ENCODE measurements around the gene C1QL1.

C1QL1 gene

DNA sequence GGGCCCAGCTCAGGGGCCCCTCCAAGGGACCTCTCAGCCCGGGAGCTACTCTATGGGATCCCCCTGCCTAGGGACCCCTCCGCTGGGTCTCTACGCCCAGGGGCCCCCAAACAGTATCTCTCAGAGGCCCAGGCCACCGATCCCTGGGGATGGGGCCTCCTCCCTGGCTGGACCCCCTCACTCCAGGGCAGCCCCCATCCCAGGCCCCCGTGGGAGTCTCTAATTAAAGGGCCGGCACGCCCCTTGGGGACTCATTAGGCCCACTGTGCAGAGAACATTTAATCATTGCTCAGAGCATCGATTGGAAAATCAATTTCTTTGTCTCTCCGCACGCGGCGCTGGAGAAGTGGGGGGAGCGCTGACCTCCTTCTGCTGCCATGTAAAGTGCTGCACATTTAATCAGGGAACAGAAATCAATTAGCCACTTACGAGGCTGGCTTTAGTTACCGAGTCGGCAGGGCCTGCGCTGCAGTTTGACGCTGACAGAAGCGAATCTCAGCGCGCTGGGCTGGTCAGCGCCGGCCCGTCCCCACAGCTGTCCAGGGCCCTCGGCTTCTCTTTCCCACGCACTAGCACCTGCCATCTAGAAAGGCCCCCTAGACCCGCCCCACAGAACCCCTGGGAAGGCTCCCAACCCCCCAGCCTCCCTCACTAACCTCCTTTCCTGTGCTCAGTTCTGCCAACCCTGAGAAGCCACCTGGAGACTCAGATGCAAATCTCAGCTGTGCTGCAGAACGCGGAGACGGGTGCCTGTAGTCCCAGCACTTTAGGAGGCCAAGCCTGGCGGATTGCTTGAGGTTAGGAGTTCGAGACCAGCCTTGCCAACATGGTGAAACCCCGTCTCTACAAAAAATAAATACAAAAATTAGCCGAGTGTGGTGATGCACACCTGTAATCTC is 20.2 kb upstream of the C1QL1 start:
- no peak for FAIRE-seq

DNA sequence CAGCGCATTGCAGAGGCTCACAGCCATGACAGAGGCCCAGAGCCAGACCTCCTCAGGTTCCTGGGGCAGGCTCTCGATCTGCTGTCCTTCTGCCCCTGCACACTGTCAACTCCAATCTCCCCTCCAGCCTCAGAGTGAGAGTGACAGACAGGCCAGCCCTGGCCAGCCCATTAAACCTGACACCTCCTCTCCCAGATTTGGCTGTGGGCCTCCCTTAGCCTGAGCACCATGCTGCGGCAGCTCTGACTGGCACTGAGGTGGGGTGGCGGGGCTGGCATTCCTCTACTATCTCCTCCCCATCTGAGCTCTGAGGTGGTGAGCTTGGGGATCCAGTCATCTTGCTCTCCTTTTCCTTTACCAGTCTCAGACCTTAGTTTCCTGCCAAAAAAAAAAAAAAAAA is 15.5 kb upstream of the C1QL1 start:
- FAIRE-seq, result no peak

DNA sequence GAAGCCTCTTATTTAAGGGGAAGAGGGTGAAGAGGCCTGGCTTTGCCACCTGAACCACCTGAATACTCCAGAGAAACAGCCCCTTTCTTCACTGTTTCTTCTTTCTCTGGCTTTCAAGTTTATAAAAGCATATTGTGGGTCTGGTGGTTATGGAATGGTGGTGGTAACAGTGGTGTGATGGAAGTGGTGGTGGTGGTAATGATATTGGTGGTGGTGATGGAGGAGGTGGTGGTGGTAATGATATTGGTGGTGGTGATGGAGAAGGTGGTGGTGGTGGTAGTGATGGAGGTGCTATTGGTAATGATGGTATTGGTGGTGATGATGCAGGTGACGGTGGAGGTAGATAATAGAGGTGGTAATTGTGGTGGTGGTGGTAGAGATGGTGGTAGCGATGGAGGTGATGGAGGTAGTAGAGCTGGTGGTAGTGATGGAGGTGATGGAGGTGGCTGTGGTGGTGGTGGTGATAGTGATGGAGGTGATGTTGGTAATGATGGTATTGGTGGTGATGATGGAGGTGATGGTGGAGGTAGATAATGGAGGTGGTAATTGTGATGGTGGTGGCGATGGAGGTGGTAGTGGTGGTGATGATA is 14.1 kb upstream of the C1QL1 start:
- FAIRE-seq, result no peak

DNA sequence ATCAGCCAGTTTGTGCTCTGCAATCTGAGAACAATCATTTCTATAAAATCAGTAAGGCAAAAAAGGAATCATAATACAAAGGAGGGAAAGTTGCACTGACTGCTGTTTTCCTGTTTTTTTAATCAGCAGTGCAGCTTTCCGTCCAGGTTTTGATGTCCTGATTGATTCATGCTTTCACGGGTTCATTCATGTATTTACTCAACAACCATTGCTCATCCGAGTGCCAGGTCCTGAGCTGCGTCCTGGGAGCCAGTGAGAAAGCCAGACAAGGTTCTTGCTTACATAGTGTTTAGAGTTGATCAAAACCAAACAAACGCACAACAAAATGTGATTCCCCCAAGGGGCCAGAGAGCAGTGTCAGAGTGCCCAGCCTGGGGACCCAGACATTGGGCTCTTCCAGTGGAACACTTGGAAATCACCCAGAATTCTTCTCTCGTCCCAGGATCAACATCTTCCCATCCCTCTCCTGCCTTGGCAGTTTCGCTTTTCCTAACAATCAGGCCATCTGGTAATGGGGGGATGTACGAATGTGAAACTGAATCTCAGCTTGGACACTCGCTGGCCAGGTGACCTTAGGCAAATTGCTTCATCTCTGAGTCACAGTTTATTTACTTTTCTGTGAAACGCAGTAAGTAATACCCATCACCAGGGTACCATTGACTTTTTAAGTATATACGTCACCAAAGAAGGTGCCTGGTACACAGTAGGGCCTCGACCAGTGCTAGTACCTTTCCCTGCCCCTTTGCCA is 13.3 kb upstream of the C1QL1 start:
- FAIRE-seq, result no peak

DNA sequence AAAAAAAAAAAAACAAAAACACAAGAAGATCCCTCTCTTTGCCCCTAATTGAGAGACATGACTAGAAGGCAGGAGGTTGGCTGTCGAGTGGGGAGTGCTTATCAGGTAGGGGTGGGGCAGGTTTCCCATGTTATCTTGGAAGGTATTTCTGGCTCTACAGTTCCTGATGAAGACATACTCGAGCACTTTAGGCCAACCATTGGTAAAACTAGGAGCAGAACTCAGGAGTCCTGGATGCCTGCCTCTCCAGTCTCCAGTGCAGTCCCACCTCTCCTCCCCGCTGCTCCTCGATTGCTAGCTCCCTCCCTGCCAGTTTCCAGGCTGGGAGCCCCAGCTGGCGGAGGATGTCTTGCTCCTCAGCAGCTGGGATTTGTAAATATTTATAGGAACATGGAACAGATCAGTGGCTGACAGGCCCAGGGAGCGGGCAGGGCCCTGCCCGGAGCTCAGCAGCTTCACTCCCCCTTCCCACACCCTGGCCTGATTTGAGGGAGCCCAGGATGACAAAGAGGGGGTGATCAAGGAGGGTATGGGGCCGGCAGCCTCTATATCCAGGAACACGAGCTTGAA is 11.4 kb upstream of the C1QL1 start:
- no peak for FAIRE-seq

DNA sequence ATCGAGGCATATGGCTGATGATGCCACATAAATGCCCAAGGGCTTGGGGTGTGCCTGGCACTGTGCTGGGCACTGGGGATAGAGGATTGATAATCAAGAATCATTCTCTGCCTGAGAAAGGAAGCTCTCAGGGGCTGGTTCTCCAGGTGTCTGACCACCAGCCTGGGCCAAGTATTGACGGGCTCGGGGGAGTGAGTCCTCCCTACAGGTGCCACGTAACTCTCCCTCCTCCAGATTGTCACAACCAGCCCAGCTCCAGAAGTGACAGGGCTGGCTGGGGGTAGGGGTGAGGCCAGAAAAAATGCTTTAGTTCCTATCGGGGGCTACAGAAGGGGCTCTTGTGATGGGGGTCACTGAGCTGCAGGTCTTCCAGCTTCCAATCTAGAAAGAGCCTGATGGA is 10.7 kb upstream of the C1QL1 start:
- FAIRE-seq, result no peak

DNA sequence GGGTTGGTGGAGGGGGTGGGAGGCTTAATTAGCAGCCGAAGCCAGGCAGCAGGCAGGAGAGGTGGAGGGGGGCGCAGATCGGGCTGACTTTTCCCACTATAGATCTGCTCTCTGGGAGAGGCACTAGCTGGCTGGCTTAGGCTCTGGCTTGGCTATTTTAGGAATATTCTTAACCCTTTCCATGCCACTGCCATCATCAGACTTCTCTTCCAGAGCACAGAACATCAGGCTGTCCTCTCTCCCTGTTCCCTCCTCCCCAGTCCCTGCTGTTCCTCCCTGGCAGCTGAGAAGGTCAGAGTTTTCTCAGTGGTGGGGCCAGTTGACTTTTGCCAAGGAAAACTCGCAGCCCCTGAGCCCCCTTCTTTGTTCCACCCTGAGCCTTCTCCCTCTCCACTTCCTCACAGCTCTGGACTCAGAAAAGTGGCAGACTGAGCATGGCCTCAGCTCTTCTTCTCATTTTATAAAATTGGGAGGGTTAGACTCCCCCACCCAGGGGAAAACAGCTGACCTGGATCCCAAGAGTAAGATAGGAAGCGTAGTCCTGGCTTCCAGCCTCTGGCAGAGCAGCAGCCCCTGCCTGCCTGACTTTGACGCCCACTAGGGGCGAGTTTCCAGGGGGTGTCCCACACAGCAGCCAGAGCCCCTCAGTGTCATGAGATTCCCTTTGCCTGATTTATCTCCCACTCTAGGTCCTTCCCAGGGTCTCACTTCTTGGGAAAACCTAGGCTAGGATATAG is 9.9 kb upstream of the C1QL1 start:
- no peak for FAIRE-seq

DNA sequence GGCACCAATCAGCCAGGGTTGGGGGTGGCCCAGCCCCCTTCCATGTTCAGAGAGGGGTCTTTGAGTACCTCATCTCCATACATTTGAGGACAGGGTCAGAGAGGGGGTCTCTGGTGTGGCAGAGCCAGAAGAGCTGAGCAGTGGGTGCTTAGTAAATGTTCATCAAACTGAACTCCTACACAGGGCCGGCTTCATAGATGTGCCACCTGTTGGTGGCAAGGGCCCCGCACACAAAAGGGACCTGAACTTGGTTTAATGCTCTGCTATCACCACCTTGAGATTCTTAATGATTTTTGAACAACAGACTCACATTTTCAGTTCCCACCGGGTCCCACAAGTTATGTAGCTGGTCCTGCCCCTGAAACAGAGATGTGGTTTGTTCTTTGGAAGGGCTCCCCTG is 9.0 kb upstream of the C1QL1 start:
- no peak for FAIRE-seq

DNA sequence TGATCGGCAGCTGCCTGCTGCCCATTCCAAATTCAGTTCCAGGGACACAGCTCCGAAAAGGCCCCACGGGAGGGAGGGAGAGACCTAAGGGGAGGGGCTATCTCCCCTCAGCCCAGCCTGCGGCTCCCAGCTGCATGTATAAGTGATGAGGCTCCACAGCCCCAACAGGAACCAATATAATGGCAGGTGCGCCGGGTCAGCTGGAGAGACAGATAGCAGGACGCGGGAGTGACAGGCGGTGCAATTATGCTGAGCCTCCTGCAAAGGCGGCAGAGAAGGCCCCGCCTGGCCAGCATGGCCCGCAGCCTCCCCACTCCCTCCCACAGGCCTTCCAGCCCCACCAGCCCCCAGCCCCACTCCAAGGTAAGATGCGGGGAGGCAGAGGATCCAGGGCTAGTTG is 8.1 kb upstream of the C1QL1 start:
- no peak for FAIRE-seq

DNA sequence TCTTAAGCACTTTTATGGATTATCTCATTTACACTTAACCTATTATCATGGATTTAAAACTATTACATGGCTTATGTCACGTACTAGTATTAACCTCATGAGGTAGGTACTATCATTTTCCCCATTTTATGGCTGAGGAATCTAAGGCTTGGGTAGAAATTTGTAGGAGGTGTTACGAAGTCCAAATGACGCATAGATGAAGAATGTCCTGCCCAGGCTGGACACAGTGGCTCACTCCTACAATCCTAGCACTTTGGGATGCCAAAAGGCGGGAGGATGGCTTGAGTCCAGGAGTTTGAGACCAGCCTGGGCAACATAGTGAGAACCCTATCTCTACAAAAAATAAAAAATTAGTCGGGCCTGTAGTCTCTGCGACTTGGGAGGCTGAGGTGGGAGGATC is 4.8 kb upstream of the C1QL1 start:
- no peak for FAIRE-seq

DNA sequence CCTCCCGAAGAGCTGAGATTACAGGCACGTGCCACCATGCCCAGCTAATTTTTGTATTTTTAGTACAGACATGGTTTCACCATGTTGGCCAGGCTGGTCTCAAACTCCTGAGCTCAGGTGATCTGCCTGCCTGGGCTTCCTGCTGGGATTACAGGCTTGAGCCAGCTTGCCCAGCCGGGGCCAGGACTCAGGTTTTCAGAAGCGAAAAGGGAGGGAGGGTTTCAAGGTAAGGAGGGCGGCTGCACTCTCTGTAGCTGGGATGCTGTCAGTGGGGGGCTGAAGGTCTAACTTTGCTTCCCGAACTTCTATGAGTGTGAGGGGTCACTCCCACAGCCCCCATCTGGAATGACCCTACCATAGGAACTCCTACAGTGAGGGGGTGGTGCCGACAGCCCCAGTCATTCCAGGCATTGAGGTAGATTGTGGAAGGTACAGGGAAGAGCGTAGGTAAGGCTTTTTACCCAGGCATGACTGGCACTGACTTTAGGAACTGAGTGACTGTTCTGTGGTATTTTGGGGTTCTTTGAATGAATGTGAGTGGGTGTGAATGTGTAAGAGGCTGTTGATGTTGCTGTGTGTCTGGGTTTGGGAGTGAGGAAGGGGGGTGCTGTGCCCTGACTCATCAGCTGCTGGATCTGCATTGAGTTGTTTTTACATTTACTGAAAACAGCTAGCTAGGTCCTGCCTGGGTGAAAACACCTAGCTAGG is 3.8 kb upstream of the C1QL1 start:
- no peak for FAIRE-seq

DNA sequence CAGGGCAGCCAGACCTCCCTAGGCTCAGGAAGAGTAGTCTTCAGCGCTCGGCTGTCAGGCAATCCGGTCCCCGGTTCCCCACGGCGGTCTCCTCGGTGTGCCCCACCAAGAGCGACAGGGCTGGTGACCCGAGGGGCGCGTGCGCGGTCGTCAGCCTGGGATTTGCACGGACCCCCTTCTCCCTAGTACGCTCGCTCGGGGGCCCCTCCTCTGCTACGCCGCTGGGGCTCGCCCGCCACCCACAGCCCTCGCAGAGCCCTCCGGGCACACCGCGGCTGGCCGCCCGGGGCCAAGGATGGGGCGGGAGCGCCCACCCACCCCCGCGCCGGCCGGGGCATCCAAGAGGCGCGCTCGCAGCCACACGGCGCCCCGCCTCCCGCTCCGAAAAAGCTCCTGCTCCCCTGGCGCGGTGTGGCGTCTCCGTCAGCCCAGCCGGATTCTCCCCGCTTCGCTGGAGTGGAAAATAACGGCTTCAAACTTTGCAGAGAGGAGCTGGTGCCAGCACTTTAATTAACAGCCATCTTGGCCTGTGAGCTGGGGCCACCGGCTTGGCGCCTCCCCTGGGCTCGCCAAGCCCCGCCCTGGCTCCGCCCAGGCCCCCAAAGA is 2.1 kb upstream of the C1QL1 start:
- FAIRE-seq, result no peak

DNA sequence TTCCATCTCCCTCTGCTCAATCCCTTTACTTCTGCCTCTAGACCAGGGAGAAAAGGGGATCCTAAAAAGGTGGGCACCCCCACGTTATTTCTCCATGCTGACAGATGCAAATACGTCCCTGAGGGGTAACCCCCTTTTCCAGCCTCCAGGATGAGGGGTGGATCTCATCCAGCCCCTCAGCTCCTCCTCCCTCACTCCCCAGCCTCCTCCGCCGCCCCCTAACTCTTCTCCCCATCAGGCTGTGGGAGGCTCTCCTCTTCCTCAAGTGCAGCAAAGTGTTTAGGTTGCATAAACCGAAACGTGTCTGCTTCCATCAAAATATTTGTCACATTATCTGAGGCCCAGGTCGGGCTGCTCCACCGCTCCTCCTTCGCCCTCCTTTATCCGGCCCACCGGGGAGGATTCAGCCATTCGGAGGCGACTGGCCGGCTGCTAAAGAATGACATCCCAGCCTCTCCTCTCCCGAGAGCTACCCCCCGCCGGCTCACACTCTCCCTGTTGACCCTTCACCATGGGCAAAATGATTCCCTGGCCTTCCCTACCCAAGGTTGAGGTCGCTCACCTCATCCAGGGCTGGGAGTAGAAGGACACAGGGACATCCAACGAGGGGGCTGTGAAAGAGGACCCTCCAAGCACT is 1.2 kb upstream of the C1QL1 start:
- no peak for FAIRE-seq

DNA sequence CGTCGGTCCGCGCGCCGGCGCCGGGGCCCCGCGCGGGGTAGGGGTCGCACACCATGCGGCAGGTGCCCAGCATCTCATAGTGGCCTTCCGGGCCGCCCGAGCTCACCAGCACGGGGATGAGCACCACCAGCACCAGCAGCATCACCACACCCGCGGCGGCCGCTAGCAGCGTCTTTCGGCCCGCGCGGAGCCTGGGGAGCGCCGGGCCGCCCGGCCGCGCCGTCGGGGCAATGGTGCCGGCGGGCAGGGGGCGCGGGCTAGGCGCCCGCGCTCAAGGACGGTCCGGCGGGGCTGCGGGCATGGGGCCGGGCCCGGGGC is 237 bp downstream of the C1QL1 start:
- no peak for FAIRE-seq

DNA sequence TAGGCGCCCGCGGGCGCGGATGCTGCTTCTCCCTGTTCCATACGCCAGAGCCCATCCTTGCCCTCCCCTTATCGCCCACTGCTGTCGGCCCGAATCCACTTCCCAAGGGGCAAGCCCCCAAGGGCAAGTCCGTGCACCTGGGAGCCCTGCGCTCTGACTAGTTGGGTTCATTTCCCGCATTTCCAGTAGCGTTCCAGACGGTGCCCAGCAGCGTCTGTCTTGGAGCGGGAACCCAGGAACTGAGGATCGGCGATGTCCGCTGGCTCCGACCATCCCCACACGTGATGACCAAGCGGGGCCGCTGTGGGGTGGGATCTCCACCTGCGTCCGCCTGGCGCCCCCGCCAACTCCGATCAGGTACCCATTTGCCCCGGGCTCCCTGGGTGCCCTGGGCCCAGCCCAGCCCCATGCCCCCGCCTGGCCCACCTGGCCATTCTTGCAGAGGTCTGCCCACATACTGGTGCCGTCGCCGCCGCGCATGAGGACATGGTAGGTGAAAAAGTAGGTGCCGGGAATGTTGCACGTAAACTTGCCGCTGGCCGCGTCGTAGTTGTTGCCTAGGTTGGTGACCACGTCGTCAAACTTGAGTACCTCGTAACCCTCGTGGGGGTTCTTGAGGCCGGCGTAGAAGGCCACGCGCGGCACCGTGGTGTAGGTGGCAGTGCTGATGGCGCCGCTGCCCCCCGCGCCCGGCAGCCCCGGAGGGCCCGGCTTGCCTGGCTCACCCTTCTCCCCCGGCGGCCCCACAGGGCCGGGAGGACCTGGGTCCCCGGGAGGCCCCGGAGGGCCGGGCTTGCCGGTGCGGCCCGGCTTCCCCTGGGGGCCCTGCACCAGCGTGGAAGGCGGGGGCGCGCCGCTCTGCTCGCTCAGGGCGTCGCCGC is 837 bp downstream of the C1QL1 start:
- no peak for FAIRE-seq

DNA sequence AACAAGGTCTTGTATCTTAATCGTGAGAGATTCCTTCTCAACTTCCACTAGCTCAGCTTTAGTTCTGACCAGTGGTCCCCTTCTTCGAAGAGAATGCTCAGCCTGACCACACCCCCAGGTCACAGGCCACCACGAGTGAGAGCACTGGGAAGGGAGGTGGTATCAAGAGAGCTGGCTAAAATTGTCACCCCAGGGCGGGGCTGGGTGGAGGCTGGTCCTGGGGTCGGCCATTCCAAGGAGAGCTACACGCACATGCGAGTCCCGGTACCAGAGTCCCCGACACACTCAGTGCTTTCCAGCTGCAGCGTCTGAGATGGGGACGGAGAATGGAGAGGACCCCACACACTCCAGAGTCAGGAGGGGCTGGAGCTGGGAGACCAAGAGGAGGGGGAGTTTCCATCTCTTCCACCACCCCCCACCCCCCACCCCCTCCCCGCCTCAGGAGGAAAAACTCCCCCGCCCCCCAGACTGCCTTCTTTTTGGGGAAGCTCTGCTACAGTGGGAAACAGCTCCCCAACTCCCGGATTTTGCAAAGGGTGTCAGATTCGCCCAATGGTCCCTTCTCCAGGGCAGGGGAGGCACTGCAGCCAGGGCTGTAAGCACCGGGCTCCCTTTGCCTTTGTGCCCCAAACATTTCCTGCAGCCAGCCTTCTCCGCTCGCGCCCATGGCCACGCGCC is 1.6 kb downstream of the C1QL1 start:
- no peak for FAIRE-seq

DNA sequence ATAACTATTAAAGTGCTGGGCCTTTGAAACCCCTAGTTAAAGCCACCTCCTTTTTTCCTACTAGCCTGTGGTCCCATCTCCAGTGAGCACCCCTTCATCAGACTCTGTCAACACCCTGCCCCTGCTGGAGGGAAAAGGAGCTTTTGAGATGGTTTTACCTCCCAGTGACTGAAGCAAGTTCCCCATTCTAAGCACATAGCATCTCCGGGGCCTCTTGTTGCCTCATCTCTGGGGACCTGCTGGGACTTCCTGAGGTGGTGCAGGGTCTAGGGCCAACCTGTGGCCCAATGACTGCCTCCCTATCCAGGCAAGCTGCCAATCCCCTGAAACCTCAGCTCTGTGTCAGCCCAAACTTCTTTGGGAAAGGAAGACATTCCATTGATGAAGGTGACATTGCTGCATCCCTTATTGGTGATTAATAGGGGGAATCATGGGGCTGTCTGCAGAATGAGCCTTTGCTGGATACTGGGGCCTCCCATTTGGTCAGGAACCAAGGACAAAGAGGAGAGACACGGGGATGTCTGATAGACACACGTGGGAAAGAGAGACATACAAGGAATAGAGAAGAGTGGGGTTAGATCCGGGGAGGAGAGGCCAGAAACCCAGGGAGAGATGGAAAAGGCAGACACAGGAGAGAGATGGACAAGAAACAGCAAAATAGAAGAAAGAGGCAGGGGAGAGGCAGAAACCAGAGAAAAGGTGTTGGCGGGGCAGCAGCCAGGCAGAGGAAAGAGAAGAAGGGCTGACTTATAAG is 2.4 kb downstream of the C1QL1 start:
- FAIRE-seq, result no peak

DNA sequence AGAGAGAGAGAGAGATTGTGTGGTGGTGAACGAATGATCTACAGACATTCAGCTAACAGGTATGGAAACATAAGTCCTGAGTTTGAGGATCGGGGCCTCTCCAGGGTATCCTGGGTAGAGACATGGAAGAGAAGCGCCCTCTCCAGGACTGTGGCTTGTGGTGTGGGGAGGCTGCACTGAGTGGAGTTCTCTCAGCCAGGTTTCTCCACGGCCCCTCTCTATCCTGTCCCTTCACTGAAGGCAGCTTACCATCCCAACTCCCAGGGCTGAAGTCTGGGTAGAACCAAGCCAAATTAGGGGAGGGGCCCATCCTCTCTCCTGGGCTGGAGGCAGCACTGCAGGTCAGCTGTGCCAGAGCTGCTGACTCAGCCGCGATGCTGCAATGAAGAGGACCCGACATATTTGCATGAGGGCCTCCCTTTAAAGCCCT is 6.2 kb downstream of the C1QL1 start:
- no peak for FAIRE-seq

DNA sequence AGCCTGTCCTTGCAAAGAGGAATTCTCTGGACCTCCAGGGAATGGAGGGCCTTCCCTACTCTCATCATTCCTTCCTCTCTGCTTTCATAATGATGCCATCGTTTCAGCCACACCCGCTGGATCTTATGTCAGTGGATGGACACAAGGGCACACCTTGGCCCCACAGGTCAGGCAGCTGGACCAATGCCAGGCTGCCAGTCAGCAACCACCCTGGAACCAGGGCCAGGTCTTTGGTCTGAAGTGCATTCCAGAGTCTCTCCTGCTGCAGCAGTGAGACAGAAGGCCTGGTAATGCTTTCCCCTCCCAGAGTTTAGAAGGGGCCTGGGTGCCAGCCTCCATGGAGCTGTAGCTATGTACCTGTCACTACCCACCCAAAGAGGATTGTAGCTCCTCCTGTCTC is 7.4 kb downstream of the C1QL1 start:
- FAIRE-seq, result no peak
